HG03354 (cell line): ENCODE measurements around the gene LTO1.

Experiments
- ATAC-seq: cut with Tn5 transposase; IDR thresholded peaks from one replicate; pipeline ENCODE4 v1.9.1; 2021; ENCODE audit warnings: mild to moderate bottlenecking; ENCODE audit not compliant: unreplicated experiment, poor library complexity, severe bottlenecking

LTO1 gene

GRCh38 chr11:69661413-69661715, 13.8 kb downstream of the LTO1 start:
- ATAC-seq = no peak

DNA sequence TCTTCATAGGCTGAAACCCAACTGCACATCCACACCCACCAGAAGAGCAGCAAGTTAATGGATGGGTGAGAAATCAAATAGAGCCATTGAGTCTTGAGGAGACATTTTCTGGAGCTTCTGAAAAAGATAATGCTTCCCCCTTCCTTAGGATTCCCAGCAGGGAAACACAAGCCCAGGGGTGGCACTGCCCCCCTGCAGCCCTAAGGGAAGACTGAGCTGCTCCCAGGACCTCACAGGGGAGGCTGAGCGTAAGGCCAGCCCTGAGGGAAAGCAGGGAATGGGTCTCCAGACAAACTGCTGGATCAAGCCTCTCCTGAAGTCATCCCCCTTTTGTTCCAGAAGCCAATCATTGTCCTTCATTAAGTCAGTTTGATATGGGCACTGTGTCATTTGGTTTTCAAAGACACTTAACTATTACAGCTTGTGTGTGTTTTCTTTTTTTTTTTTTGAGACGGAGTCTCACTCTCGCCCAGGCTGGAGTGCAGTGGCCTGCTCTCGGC, 15.1 kb downstream of the LTO1 start:
- no peak for ATAC-seq

GRCh38 chr11:69659591-69659990, 15.6 kb downstream of the LTO1 start:
- no peak for ATAC-seq

DNA sequence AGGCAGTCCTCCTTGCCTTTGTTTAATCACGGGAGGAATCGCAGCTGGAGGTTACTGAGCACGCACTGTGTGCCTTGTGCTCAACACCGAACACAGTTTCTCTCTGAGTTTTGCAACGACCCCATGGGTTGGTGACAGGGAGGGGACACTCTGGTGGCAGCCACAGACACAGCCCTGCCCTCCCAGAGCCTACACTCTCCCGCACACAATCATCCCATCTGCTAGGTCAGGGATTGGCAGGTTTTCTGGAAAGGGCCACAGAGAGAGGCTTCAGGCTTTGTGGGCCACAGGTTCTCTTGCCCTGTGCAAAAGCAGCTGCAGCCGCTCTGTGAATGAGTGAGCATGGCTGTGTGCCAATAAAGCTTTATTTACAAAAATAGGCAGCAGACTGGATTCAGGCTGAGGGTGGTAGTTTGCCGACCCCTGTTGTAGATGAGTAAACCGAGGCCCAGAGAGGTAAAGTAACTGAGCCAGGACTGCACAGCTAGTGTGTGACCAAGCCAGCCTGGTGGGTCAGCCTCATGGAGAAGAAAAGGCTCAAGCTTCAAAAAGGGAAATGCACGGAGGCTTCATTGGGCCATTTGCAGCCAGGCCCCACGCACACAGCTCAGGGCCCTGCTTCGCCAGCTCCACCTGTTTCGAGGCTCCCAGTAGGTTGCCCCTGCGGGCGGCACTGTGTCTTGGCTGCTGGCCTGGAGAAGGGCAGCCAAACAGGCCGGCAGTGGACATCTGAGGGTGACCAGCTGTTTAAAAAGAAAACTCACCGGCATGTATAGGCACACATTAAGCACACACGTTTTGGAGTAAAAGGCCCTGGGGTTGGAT, 16.3 kb downstream of the LTO1 start:
- no peak for ATAC-seq

GRCh38 chr11:69657911-69658625, 17.1 kb downstream of the LTO1 start:
- ATAC-seq = no peak

- no peak for ATAC-seq
Observed at GRCh38 chr11:69657456-69657910, 17.7 kb downstream of the LTO1 start.

DNA sequence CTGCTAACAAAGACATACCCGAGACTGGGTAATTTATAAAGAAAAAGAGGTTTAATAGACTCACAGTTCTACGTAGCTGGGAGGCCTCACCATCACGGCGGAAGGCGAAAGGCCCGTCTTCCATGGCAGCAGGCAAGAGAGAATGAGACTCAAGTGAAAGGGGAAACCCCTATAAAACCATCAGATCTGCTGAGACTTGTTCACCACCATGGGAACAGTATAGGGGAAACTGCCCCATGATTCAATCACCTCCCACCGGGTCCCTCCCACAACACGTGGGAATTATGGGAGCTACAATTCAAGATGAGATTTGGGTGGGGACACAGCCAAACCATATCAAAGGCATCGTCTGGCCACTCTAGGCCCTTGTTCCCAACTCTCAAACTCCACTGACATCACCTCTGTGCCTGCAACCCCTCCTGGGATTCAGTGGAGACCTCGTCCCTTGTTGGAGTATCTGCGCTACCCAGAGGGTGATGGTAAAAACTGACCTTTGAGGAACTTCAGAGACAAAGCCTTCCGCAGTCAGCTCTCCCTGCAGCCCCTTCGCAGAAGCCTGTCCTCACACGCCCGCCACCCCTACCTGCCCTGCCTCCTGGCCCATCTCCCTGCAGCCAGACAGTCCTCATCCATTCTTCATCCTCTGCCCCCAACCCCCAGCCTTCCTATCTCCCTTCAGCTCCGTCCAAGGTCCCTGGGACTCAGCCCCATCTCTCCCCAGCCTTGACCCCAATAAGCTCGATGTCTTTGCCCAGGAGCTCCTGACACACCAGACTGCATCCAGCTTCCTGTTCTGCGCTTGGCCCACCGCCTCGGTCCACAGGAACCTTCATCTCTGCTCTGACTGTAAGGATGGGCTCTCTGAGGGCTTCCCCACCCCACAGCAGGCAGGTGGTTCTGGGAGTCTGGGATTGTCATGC, 18.4 kb downstream of the LTO1 start:
- ATAC-seq = no peak

GRCh38 chr11:69655479-69656428, 19.4 kb downstream of the LTO1 start:
- no peak for ATAC-seq

GRCh38 chr11:69654660-69655478, 20.3 kb downstream of the LTO1 start:
- no peak for ATAC-seq

DNA sequence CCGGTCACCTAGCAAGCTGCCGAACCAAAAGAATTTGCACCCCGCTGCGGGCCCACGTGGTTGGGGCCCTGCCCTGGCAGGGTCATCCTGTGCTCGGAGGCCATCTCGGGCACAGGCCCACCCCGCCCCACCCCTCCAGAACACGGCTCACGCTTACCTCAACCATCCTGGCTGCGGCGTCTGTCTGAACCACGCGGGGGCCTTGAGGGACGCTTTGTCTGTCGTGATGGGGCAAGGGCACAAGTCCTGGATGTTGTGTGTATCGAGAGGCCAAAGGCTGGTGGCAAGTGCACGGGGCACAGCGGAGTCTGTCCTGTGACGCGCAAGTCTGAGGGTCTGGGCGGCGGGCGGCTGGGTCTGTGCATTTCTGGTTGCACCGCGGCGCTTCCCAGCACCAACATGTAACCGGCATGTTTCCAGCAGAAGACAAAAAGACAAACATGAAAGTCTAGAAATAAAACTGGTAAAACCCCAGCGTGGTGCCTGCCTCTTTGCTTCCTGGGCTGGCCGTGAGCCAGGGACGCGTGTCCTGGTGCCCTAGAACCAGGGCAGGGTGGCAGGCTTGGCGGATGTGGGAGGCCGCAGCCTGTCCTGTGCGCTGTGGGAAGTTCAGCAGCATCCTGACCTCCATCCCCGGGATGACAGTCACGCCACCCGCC, 21.0 kb downstream of the LTO1 start:
- ATAC-seq = no peak

GRCh38 chr11:69653406-69653960, 21.7 kb downstream of the LTO1 start:
- no peak for ATAC-seq

GRCh38 chr11:69652999-69653398, 22.2 kb downstream of the LTO1 start:
- ATAC-seq = no peak

- ATAC-seq = no peak
Observed at GRCh38 chr11:69651834-69652620, 23.1 kb downstream of the LTO1 start.

- no peak for ATAC-seq
Observed at GRCh38 chr11:69650832-69651344, 24.3 kb downstream of the LTO1 start.

DNA sequence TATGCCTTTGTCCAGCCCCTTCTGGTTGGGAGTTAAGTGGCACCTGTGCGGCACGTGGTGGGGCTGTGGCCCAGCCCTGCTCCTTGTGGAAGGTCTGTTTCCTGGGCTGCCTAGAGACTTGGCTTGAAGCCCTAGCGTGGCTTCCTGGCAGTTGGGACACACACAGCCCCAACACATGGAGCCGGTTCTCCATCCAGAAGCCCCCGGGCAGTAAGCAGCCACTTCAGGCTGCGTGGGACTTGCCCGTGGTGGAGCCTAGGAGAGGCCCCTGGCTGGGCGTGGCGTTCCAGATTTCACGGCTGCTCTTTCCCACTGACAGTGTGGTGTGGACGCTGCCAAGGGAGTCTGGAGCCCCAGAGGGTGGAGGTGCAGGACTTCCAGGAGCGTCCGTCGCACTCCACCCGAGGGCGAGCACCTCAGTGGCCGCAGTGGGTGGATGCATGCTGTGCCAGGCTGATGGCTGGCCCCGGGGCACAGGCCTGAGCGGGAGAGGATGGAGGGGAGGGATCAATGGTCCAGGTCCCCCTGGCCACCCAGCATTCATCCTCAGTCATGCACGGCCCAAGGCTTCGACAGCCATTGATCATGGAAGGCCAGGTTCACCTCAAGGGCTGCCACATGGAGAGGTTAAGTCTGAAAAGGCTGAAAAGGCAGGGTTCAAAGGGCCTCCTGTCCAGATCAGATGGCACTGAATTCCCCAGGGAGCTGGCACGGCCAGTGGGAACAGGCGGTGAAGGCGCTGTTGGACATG, 24.9 kb downstream of the LTO1 start:
- no peak for ATAC-seq

GRCh38 chr11:69649576-69649900, 25.6 kb downstream of the LTO1 start:
- no peak for ATAC-seq
